ENCODE data around the gene MLLT1.

The MLLT1 gene

GRCh38 chr19:6241056-6241455 lies 38.7 kb downstream of the MLLT1 start:
- no peak for DNase-seq (ENCODE audit: low spot score in 2 of 2)
- H3K27me3 Mint-ChIP-seq = no peaks in the 10 kb centered on the region
- peaks cover 6% of the 10 kb centered on the region for H3K36me3 Mint-ChIP-seq
- H3K9me3 Mint-ChIP-seq = peaks cover 1% of the 10 kb centered on the region
- peaks cover 22% of the 10 kb centered on the region for H3K4me1 Mint-ChIP-seq
- H3K27ac Mint-ChIP-seq = no peak overlapping the region
- no peak overlapping the region for H3K4me3 Mint-ChIP-seq
- no peak for ATAC-seq (ENCODE audit: low read depth)

GRCh38 chr19:6239871-6240676 lies 39.7 kb downstream of the MLLT1 start:
- DNase-seq (ENCODE audit: low spot score in 2 of 2) (no peak), ATAC-seq (ENCODE audit: low read depth) (no peak)
- Mint-ChIP-seq H3K9me3 (no peaks in the 10 kb centered on the region), H3K36me3 (peaks cover 3% of the 10 kb centered on the region), H3K4me3 (no peak overlapping the region), H3K4me1 (peaks cover 25% of the 10 kb centered on the region), H3K27me3 (no peaks in the 10 kb centered on the region), H3K27ac (no peak overlapping the region)

GRCh38 chr19:6239401-6239844 lies 40.4 kb downstream of the MLLT1 start:
- H3K27me3 Mint-ChIP-seq = no peaks in the 10 kb centered on the region
- peaks cover 3% of the 10 kb centered on the region for H3K36me3 Mint-ChIP-seq
- DNase-seq (ENCODE audit: low spot score in 2 of 2) = no peak
- H3K4me1 Mint-ChIP-seq = peaks cover 26% of the 10 kb centered on the region
- H3K4me3 Mint-ChIP-seq = no peak overlapping the region
- H3K9me3 Mint-ChIP-seq = no peaks in the 10 kb centered on the region
- ATAC-seq (ENCODE audit: low read depth) = no peak
- H3K27ac Mint-ChIP-seq = no peak overlapping the region

GRCh38 chr19:6238643-6239281 lies 41.0 kb downstream of the MLLT1 start:
- H3K4me1 Mint-ChIP-seq = peaks cover 21% of the 10 kb centered on the region

GRCh38 chr19:6238256-6238642 lies 41.5 kb downstream of the MLLT1 start:
- H3K4me1 Mint-ChIP-seq = peaks cover 17% of the 10 kb centered on the region
- no peak for ATAC-seq (ENCODE audit: low read depth)
- no peak for DNase-seq (ENCODE audit: low spot score in 2 of 2)
- peaks cover 3% of the 10 kb centered on the region for H3K36me3 Mint-ChIP-seq
- no peak overlapping the region for H3K27ac Mint-ChIP-seq
- no peak overlapping the region for H3K4me3 Mint-ChIP-seq
- no peaks in the 10 kb centered on the region for H3K9me3 Mint-ChIP-seq
- no peaks in the 10 kb centered on the region for H3K27me3 Mint-ChIP-seq

More at GRCh38 chr19:6238643-6239281, 41.0 kb downstream of the MLLT1 start:
- H3K4me3 Mint-ChIP-seq = no peak overlapping the region
- H3K27ac Mint-ChIP-seq = no peak overlapping the region
- no peaks in the 10 kb centered on the region for H3K9me3 Mint-ChIP-seq
- peaks cover 3% of the 10 kb centered on the region for H3K36me3 Mint-ChIP-seq
- H3K27me3 Mint-ChIP-seq = no peaks in the 10 kb centered on the region
- DNase-seq (ENCODE audit: low spot score in 2 of 2) (no peak), ATAC-seq (ENCODE audit: low read depth) (no peak)

- H3K4me1 Mint-ChIP-seq = peaks cover 15% of the 10 kb centered on the region
- peaks cover 3% of the 10 kb centered on the region for H3K36me3 Mint-ChIP-seq
- no peak overlapping the region for H3K27ac Mint-ChIP-seq
- no peak overlapping the region for H3K4me3 Mint-ChIP-seq
- H3K27me3 Mint-ChIP-seq = no peaks in the 10 kb centered on the region
- H3K9me3 Mint-ChIP-seq = no peaks in the 10 kb centered on the region
- ATAC-seq (ENCODE audit: low read depth) = no peak
- DNase-seq (ENCODE audit: low spot score in 2 of 2) = no peak
These were observed 43.2 kb downstream of the MLLT1 start for GRCh38 chr19:6236310-6237291.

- Mint-ChIP-seq H3K27me3 (no peaks in the 10 kb centered on the region), H3K4me3 (no peak overlapping the region), H3K27ac (no peak overlapping the region), H3K9me3 (no peaks in the 10 kb centered on the region), H3K36me3 (peaks cover 7% of the 10 kb centered on the region), H3K4me1 (peaks cover 18% of the 10 kb centered on the region)
- no peak for ATAC-seq (ENCODE audit: low read depth)
- DNase-seq (ENCODE audit: low spot score in 2 of 2) = no peak
These were observed 44.5 kb downstream of the MLLT1 start for GRCh38 chr19:6235031-6235951.

- no peak for ATAC-seq (ENCODE audit: low read depth)
- Mint-ChIP-seq H3K9me3 (no peaks in the 10 kb centered on the region), H3K36me3 (peaks cover 8% of the 10 kb centered on the region), H3K27ac (no peak overlapping the region), H3K4me1 (peaks cover 18% of the 10 kb centered on the region), H3K27me3 (no peaks in the 10 kb centered on the region), H3K4me3 (no peak overlapping the region)
- no peak for DNase-seq (ENCODE audit: low spot score in 2 of 2)
These were observed 45.2 kb downstream of the MLLT1 start for GRCh38 chr19:6234527-6234926.

GRCh38 chr19:6233827-6234511 lies 45.8 kb downstream of the MLLT1 start:
- Mint-ChIP-seq H3K36me3 (peaks cover 10% of the 10 kb centered on the region), H3K27ac (no peak overlapping the region), H3K9me3 (no peaks in the 10 kb centered on the region), H3K27me3 (no peaks in the 10 kb centered on the region), H3K4me1 (peaks cover 18% of the 10 kb centered on the region), H3K4me3 (no peak overlapping the region)
- DNase-seq (ENCODE audit: low spot score in 2 of 2) = no peak
- ATAC-seq (ENCODE audit: low read depth) = no peak

- ATAC-seq (ENCODE audit: low read depth) (no peak), DNase-seq (ENCODE audit: low spot score in 2 of 2) (no peak)
- Mint-ChIP-seq H3K36me3 (peaks cover 8% of the 10 kb centered on the region), H3K27ac (no peak overlapping the region), H3K4me3 (no peak overlapping the region), H3K9me3 (no peaks in the 10 kb centered on the region), H3K27me3 (no peaks in the 10 kb centered on the region), H3K4me1 (peaks cover 16% of the 10 kb centered on the region)
These were observed 46.5 kb downstream of the MLLT1 start for GRCh38 chr19:6233056-6233826.

GRCh38 chr19:6232601-6233055 lies 47.1 kb downstream of the MLLT1 start:
- ATAC-seq (ENCODE audit: low read depth) (no peak), DNase-seq (ENCODE audit: low spot score in 2 of 2) (no peak)
- Mint-ChIP-seq H3K27me3 (no peaks in the 10 kb centered on the region), H3K4me3 (no peak overlapping the region), H3K27ac (no peak overlapping the region), H3K4me1 (peaks cover 16% of the 10 kb centered on the region), H3K9me3 (no peaks in the 10 kb centered on the region), H3K36me3 (peaks cover 8% of the 10 kb centered on the region)

GRCh38 chr19:6230991-6231448 lies 48.8 kb downstream of the MLLT1 start:
- H3K36me3 Mint-ChIP-seq = peaks cover 13% of the 10 kb centered on the region
- H3K4me3 Mint-ChIP-seq = no peak overlapping the region
- H3K4me1 Mint-ChIP-seq = peaks cover 18% of the 10 kb centered on the region
- no peaks in the 10 kb centered on the region for H3K27me3 Mint-ChIP-seq
- DNase-seq (ENCODE audit: low spot score in 2 of 2) = no peak
- no peak overlapping the region for H3K27ac Mint-ChIP-seq
- no peak for ATAC-seq (ENCODE audit: low read depth)
- no peaks in the 10 kb centered on the region for H3K9me3 Mint-ChIP-seq
